CD4-positive, alpha-beta T cell treated with Interleukin-6 at 100 ng/mL for 8 hours (primary cell): ENCODE data around the gene MRPL50.

Source experiments
- DNase-seq: peaks from one replicate; pipeline ENCODE4 v3.0.0-alpha.2; 2020; ENCODE audit warnings: mixed read lengths, low spot score

Gene MRPL50

GRCh38 chr9:101375546-101375945, 22.9 kb downstream of the MRPL50 start:
- DNase-seq = no peak

- DNase-seq = no peak
Observed at GRCh38 chr9:101372327-101373118, 25.9 kb downstream of the MRPL50 start.

GRCh38 chr9:101371813-101372212, 26.6 kb downstream of the MRPL50 start:
- DNase-seq = no peak

- DNase-seq = no peak
Observed at GRCh38 chr9:101369884-101370531, 28.4 kb downstream of the MRPL50 start.

- no peak for DNase-seq
Observed at GRCh38 chr9:101369286-101369685, 29.1 kb downstream of the MRPL50 start.

GRCh38 chr9:101367323-101367722, 31.1 kb downstream of the MRPL50 start:
- no peak for DNase-seq

- DNase-seq = no peak
Observed at GRCh38 chr9:101366038-101366756, 32.2 kb downstream of the MRPL50 start.

GRCh38 chr9:101365181-101365580, 33.2 kb downstream of the MRPL50 start:
- DNase-seq = no peak

GRCh38 chr9:101362450-101362849, 36.0 kb downstream of the MRPL50 start:
- no peak for DNase-seq

- no peak for DNase-seq
Observed at GRCh38 chr9:101360647-101361046, 37.8 kb downstream of the MRPL50 start.

- DNase-seq = no peak
Observed at GRCh38 chr9:101359679-101360078, 38.7 kb downstream of the MRPL50 start.

GRCh38 chr9:101356619-101357018, 41.8 kb downstream of the MRPL50 start:
- DNase-seq = no peak

GRCh38 chr9:101354765-101355708, 43.4 kb downstream of the MRPL50 start:
- DNase-seq = no peak

- no peak for DNase-seq
Observed at GRCh38 chr9:101354143-101354764, 44.2 kb downstream of the MRPL50 start.

- DNase-seq = no peak
Observed at GRCh38 chr9:101353683-101354082, 44.7 kb downstream of the MRPL50 start.

GRCh38 chr9:101352892-101353463, 45.4 kb downstream of the MRPL50 start:
- DNase-seq = no peak

- no peak for DNase-seq
Observed at GRCh38 chr9:101350285-101350684, 48.1 kb downstream of the MRPL50 start.

- DNase-seq = no peak
Observed at GRCh38 chr9:101342595-101342994, 55.8 kb downstream of the MRPL50 start.

GRCh38 chr9:101341958-101342357, 56.5 kb downstream of the MRPL50 start:
- DNase-seq = no peak
